CD4-positive, alpha-beta T cell treated with Interleukin-2 at 100 ng/mL for 4 hours (primary cell): ENCODE measurements around the gene SORBS1.

Experiments
- DNase-seq: peaks from one replicate; pipeline ENCODE4 v3.0.0-alpha.2; 2020; ENCODE audit warnings: low spot score

Gene SORBS1

DNA sequence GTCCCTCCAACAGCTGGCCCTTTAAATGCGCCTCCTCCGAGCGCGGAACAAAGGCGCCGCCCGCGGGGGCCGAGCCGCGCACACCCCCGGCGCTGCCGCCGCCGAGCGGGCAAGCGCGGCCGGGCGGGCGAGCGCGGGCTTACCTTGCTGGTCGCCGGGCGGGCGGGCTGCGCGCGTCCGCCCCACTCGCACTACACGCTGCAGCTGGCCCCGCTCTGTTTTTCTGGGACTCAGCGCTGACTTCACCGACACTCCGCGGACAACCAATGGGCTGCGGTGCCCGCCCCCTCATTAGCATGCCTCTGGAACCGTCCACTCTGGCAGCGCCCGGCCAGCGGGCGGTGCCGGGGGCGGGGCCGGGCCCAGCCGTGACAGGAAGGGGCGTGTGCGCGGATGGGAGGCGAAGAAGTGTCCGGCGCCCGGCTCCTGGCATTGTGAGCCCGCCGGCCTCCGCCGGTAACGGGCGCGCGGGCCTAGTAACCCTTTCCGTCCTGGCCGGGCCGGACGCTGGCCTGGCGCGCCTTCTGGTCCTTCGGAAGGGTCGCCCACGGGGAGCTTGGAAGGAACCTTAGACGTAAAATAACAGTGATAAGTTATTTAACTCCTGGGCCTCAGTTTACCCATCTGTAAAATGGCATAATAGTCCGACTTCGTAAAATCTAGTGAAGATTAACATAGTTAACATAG is at the start of gene SORBS1:
SORBS1 (minus strand) TSS at position 195 of the 687 bp plus-strand sequence. CDS start 120,236 bp downstream, outside the sequence.
- DNase-seq, result peak; percentile 90

GRCh38 chr10:95610727-95611126 is 49.6 kb upstream of the SORBS1 start:
- no peak for DNase-seq

GRCh38 chr10:95606922-95607321 is 45.8 kb upstream of the SORBS1 start:
- no peak for DNase-seq

- no peak for DNase-seq
Observed at GRCh38 chr10:95605163-95605562, 44.0 kb upstream of the SORBS1 start.

DNA sequence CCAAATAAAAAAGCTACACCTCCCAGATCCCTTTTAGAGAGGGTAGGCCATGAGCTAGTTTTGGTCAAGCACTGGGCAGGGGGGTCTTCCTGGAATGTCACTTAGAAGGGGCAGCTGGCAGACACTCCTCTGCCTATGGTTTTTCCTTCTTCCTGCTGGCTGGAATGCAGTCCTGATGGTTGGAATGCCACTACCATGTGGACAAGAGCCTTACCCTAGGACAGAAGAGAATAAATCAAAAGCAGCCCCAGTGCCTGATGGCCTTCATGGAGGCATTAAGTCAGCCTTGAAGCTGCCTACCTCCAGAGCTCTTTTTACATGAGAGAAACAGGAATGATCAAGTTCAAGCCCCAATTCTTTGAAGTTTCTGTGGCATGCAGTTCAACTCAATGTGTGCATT is 43.5 kb upstream of the SORBS1 start:
- DNase-seq, result no peak

GRCh38 chr10:95602382-95602781 is 41.2 kb upstream of the SORBS1 start:
- no peak for DNase-seq

GRCh38 chr10:95601116-95601719 is 40.0 kb upstream of the SORBS1 start:
- DNase-seq, result peak; percentile 44

DNA sequence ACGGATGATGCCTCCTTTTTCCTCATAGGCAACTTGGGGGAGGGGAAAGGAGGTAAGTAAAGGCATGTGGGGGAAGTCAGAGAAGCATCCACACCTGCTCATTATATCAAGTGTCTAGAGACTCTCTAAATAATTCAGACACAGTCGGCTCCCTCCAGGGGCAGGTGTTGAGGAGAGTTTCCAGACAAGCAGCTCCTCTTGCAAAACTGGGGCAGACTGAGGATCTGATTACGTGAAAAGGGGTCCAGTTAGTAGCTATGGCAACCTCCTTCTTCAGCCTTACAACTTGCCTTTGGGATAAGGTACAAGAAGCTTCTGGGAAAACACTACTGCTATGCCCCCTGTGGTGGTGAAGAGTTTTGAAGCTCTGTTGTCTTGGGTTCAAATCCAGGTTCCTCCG is 39.0 kb upstream of the SORBS1 start:
- DNase-seq, result no peak

DNA sequence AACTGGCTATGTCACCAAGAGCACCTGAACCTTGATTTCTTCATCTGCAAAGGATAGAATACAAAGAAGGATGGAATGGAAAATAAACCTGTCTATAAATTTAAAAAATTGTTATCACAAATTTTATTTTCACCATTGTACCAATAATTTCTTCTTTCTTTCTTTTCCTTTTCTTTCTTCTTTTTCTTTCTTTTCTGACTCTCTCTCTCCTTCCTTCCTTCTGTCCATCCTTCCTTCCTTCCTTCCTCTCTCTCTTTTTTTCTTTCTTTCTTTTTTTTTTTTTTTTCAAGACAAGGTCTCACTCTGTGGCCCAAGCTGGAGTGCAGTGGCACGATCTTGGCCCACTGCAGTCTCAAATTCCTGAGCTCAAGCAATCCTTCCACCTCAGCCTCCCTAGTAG is 36.6 kb upstream of the SORBS1 start:
- no peak for DNase-seq

DNA sequence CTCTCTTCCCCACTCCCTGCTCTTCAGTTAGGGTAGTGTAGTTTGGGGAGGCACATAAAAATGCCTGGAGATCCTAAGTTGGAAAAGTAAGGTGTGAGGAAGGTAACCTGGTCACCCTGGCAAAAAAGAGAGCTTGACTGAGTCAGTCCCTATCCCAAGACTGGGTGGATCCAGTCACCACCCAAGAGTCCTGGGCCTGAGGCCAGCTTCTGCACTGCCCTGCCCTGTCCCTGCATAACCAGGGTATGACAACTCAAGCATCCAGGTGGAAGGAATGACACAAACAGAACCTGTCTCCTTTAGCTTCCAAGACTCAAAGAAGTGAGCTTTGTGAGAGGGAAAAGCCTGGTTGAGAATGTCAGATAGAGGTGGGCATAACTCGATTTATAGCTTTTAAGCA is 26.9 kb upstream of the SORBS1 start:
- no peak for DNase-seq

GRCh38 chr10:95579835-95580535 is 18.8 kb upstream of the SORBS1 start:
- DNase-seq, result no peak

DNA sequence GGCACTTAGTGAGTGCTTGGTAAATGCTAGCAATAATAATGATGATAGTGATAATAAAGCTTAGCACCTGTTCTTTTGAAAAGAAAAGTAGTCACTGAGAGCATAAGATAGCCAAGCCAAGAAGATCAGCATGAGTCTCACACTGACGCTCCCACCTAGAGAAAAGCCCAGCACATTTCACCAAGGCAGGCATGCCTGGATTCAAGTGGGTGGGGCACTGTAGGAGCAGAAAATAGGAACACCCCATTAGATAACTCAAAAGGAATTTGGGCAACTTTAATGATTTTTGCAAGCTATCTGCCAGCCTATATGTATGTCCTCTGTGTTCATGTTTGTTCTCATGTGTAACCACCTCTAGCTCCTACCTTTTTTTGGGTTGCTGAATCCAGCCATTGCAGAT is 18.1 kb upstream of the SORBS1 start:
- DNase-seq, result no peak

DNA sequence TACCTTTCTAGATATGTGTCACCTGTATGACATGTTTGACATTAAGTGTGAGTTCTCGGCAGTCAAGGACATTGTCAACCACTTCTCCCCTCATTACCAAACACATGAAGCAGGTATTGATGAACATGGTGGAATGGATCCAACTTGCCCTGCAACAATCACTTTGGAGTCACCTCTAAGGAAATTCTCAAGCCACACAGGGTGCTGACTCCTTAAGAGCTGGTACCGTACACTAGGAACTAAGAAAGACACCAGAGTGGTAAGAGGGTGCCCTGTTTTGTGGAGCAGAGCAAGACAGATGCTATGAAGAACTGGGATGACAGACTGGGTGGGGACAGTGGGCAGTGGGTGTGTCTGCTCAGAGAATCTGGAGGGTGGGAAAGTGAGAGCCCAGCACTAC is 17.4 kb upstream of the SORBS1 start:
- no peak for DNase-seq

GRCh38 chr10:95574649-95575365 is 13.6 kb upstream of the SORBS1 start:
- no peak for DNase-seq

DNA sequence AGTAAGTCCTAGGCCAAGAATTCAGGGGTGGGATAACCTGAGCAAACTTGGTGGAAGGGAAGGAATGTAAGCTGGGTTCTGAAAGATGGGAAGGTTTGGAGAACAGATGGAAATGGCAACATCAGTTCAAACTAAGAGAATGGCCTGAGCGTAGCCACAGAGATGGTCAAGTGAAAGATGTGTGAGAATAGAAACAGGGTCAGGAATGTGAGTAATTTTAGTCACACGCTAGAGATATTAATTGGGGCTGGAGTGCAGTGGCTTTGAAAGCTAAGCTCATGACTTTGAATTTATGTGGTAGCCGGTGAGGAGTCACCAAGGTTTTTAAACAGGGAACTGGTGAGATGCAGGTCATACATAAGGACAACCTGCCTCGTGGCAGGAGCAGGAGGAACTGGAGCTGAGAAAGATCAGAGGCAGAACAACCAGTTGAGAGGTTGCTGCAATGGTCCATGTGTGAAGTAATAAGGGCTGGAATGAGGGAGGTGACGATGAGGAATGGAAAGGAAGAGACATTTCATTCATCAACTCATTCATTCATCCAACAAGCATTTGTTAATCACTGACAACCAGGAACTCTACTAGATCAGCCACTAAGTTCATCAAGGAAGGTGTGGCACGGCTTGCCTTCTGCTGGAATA is 12.9 kb upstream of the SORBS1 start:
- DNase-seq, result no peak

- DNase-seq, result no peak
Observed at GRCh38 chr10:95573527-95573926, 12.4 kb upstream of the SORBS1 start.

- DNase-seq, result no peak
Observed at GRCh38 chr10:95572131-95572820, 11.1 kb upstream of the SORBS1 start.

DNA sequence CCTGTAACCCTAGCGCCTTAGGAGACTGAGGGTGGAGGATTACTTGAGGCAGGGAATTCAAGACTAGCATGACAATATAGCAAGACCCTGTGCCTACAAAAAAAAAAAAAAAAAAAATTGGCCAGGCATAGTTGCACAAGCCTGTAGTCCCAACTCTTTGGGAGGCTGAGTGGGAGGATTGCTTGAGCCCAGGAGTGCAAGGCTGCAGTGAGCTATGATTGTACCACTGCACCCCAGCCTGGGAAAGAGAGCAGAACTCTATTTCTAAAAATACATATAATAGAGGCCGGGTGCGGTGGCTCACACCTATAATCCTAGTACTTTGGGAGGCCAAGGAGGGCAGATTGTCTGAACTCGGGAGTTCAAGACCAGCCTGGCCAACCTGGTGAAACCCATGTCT is 10.2 kb upstream of the SORBS1 start:
- DNase-seq, result no peak

DNA sequence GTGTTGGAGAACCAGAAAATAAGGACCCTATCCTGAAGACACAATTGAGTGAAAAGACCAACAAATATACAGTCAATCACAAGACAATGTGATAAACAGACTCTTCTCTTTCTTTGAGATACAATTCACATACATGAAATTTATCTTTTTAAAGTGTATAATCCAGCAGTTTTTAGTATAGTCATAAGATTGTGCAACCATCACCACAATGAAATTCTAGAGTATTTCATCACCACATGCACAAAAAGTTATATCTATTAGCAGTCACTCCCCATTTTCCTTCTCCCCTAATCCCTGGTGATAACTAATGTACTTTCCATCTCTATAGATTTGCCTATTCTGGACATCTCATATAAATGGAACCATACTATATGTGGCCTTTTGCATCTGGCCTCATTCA is 8.2 kb upstream of the SORBS1 start:
- DNase-seq, result no peak

- DNase-seq, result no peak
Observed at GRCh38 chr10:95567903-95568630, 6.9 kb upstream of the SORBS1 start.

GRCh38 chr10:95566136-95566535 is 5.0 kb upstream of the SORBS1 start:
- DNase-seq, result no peak
